ENCODE results near the gene COP1. TPM values are rescaled to one million over a fixed set of nuclear protein-coding genes. Genes with fewer than 3 reads are reported as not detected.

COP1 gene
- polyA plus RNA-seq, 3 donors: 44.0 to 74.2 (median 68.6) TPM

DNA sequence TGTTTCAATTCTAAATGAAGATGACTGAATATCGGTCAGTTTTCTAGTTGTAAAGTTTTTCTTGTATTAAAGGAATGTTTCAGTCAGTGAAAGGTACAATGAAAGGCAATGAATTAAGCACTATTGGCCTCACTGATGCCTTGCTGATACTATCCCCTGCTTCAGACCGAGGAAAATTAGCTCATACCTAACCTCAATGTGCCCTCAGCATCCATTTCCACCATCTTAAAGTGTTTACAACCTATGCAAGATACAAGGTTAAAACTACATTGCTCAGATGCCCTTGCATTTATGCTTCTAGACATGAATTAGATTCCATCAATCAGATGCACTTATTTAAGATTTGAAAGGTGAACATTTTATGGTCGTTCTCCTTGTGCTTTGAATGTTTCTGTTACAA lies 184.5 kb downstream of the COP1 start:
- H3K27me3 Mint-ChIP-seq (ENCODE audit: low read depth in 3 of 3): peaks cover 0 to 1% (median 0%) of the 10 kb centered on the region in 3 donors
- Histone ChIP-seq H3K4me3 (replicated peaks in 1 of 3; ENCODE audit: low read depth in 2 of 3, low read length in 3 of 3) (no peak overlapping the region), H3K9ac (ENCODE audit: insufficient read depth, low read length, poor library complexity, severe bottlenecking) (no peak overlapping the region), H2AFZ (ENCODE audit: insufficient read depth, low read depth, low read length, poor library complexity, severe bottlenecking) (no peak overlapping the region), H3K27ac (ENCODE audit: low read depth in 1 of 2, low read length in 2 of 2) (peak overlapping the region in 1 of 2 donors; percentile 53), H4K20me1 (ENCODE audit: insufficient read depth, low read length) (peaks cover 49% of the 10 kb centered on the region), H3K79me2 (ENCODE audit: insufficient read depth, low read length) (no peaks in the 10 kb centered on the region), H3K9me3 (replicated peaks in 1 of 2; ENCODE audit: control insufficient read depth in 1 of 2, insufficient read depth in 1 of 2, low read length in 2 of 2) (no peaks in the 10 kb centered on the region), H3K4me2 (replicated peaks; ENCODE audit: extremely low read depth, low read length, poor library complexity, severe bottlenecking) (no peak overlapping the region), H3K27me3 (ENCODE audit: control insufficient read depth in 2 of 2, insufficient read depth in 2 of 2, low read length in 2 of 2) (no peaks in the 10 kb centered on the region), H3K4me1 (ENCODE audit: control insufficient read depth in 1 of 2, insufficient read depth in 2 of 2, low read length in 2 of 2) (no peaks in the 10 kb centered on the region), H3K36me3 (replicated peaks in 1 of 2; ENCODE audit: control insufficient read depth in 1 of 2, insufficient read depth in 2 of 2, low read length in 2 of 2) (peaks cover 49 to 83% of the 10 kb centered on the region in 2 donors)
- no peak for DNase-seq
- no peak overlapping the region for H3K4me3 Mint-ChIP-seq
- peaks cover 7% of the 10 kb centered on the region for H3K4me1 Mint-ChIP-seq
- peaks cover 51 to 67% of the 10 kb centered on the region in 2 donors for H3K36me3 Mint-ChIP-seq
- 100% methylated on average over 2 of the region's 3 CpGs for WGBS (ENCODE audit: insufficient coverage)
- TF ChIP-seq, protein P1, sequence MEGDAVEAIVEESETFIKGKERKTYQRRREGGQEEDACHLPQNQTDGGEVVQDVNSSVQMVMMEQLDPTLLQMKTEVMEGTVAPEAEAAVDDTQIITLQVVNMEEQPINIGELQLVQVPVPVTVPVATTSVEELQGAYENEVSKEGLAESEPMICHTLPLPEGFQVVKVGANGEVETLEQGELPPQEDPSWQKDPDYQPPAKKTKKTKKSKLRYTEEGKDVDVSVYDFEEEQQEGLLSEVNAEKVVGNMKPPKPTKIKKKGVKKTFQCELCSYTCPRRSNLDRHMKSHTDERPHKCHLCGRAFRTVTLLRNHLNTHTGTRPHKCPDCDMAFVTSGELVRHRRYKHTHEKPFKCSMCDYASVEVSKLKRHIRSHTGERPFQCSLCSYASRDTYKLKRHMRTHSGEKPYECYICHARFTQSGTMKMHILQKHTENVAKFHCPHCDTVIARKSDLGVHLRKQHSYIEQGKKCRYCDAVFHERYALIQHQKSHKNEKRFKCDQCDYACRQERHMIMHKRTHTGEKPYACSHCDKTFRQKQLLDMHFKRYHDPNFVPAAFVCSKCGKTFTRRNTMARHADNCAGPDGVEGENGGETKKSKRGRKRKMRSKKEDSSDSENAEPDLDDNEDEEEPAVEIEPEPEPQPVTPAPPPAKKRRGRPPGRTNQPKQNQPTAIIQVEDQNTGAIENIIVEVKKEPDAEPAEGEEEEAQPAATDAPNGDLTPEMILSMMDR (IDR thresholded peaks at IDR 0.05): no peak
- intact Hi-C loops (cut with micrococcal nuclease): no loop called here
- no peak overlapping the region for H3K27ac Mint-ChIP-seq
- peaks cover 0 to 2% (median 0%) of the 10 kb centered on the region in 7 donors for H3K9me3 Mint-ChIP-seq

DNA sequence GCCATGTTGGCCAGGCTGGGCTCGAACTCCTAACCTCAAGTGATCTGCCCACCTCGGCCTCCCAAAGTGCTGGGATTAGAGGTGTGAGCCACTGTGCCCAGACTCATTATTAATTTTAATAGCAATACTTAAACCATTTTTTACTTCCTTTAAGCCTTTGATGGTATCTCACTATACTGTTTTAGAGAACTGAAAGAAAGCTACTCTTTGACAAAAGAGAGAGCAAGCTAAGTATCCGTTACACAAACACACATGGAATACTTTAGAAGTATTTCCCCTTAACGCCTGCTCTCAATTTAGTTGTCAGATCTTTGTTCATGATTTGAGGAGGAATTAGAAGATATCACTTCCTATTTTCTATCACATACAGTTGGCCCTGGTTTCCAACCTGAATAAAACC lies 189.4 kb downstream of the COP1 start:
- peaks cover 41 to 88% of the 10 kb centered on the region in 2 donors for H3K36me3 ChIP-seq (replicated peaks in 1 of 2; ENCODE audit: control insufficient read depth in 1 of 2, insufficient read depth in 2 of 2, low read length in 2 of 2)
- H3K36me3 Mint-ChIP-seq: peaks cover 48 to 63% of the 10 kb centered on the region in 2 donors
- H4K20me1 ChIP-seq (ENCODE audit: insufficient read depth, low read length): peaks cover 55% of the 10 kb centered on the region
- H3K27ac ChIP-seq (ENCODE audit: low read depth in 1 of 2, low read length in 2 of 2): peak overlapping the region in 1 of 2 donors; percentile 40
- intact Hi-C loops (cut with micrococcal nuclease): no loop called here
- no peaks in the 10 kb centered on the region for H3K79me2 ChIP-seq (ENCODE audit: insufficient read depth, low read length)
- DNase-seq: no peak
- H3K27me3 ChIP-seq (ENCODE audit: control insufficient read depth in 2 of 2, insufficient read depth in 2 of 2, low read length in 2 of 2): no peaks in the 10 kb centered on the region
- no peaks in the 10 kb centered on the region for H3K4me1 ChIP-seq (ENCODE audit: control insufficient read depth in 1 of 2, insufficient read depth in 2 of 2, low read length in 2 of 2)
- no peak overlapping the region for H2AFZ ChIP-seq (ENCODE audit: insufficient read depth, low read depth, low read length, poor library complexity, severe bottlenecking)
- no peaks in the 10 kb centered on the region for H3K9me3 ChIP-seq (replicated peaks in 1 of 2; ENCODE audit: control insufficient read depth in 1 of 2, insufficient read depth in 1 of 2, low read length in 2 of 2)
- H3K4me3 Mint-ChIP-seq: no peak overlapping the region
- no peak overlapping the region for H3K9ac ChIP-seq (ENCODE audit: insufficient read depth, low read length, poor library complexity, severe bottlenecking)
- H3K9me3 Mint-ChIP-seq: peaks cover 0 to 2% (median 0%) of the 10 kb centered on the region in 7 donors
- peaks cover 0 to 2% (median 1%) of the 10 kb centered on the region in 3 donors for H3K27me3 Mint-ChIP-seq (ENCODE audit: low read depth in 3 of 3)
- H3K4me2 ChIP-seq (replicated peaks; ENCODE audit: extremely low read depth, low read length, poor library complexity, severe bottlenecking): no peak overlapping the region
- TF ChIP-seq, protein P1 (IDR thresholded peaks at IDR 0.05): no peak
- no peak overlapping the region for H3K4me3 ChIP-seq (replicated peaks in 1 of 3; ENCODE audit: low read depth in 2 of 3, low read length in 3 of 3)
- H3K27ac Mint-ChIP-seq: peak overlapping the region in 3 of 7 donors; percentile 36 to 60 (median 46)
- no CpG with 5 or more reads among the region's 4 CpGs for WGBS (ENCODE audit: insufficient coverage)
- H3K4me1 Mint-ChIP-seq: peaks cover 8% of the 10 kb centered on the region

Data from CD14-positive monocyte (primary cell).